GM23248 (cell line): ENCODE data around the gene GRIP2.

ENCODE experiments used
- EZH2 ChIP-seq: fragments of 200-600 bp; sonication (generic); IDR thresholded peaks from 2 replicates; pipeline ENCODE4 v1.6.1; 2018; ENCODE audit warnings: antibody characterized with exemption, mild to moderate bottlenecking; ENCODE audit not compliant: insufficient read depth, poor library complexity, severe bottlenecking
- EZH2phosphoT487 ChIP-seq: fragments of 200-600 bp; sonication (generic); IDR thresholded peaks from 2 replicates; pipeline ENCODE4 v1.6.1; 2018; ENCODE audit warnings: antibody characterized with exemption, moderate library complexity, mild to moderate bottlenecking, low read depth; ENCODE audit not compliant: insufficient read depth

DNA sequence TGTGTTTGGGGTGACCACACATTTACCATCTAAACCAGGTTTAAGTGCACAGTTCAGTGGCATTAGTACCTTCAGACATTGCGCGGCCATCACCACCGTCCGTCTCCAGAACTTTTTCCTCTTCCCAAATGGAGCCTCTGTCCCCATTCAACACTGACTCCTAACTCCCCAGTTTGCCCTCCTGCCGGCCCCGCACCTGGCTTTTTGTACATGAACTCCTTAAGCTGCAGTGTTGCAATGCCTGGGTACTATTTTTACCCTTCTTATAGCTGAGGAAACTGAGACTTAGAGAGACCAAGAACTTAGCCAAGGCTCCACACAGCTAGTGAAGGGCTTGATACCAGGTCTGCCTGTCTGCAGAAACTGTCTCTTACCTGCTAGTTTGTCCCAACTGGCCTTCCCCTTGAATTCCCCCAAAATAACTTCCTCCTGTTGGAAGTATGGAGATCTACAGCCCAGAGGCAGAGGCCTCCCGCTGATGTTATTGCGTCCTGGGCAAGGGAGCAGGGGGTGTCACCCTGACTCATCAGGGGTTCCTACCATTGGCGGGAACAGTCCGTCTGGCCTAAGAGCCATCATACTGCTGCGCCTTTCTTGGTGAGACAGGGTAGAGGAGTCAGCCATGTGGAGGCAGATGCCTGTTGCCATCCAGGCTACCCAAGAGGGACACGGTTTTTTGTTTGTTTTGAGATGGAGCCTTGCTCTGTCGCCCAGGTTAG is 65.6 kb downstream of the GRIP2 start:
- TF ChIP-seq EZH2 (no peak), EZH2phosphoT487 (no peak)
